Activated CD8-positive, alpha-beta T cell treated with anti-CD3 and anti-CD28 coated beads for 36 hours (primary cell): ENCODE data around the gene CD81. TPM values are rescaled to one million over a fixed set of nuclear protein-coding genes. Genes with fewer than 3 reads are reported as not detected.

Source experiments
- ATAC-seq: fragments of 200-7000 bp; cut with Tn5 transposase; one replicate; pipeline ENCODE4 v1.10.0; 2021; ENCODE audit warnings: mild to moderate bottlenecking, moderate library complexity
- CTCF ChIA-PET: fragments of 350-600 bp; sonication (Branson Sonifier 250); formaldehyde crosslinking; loops from one replicate; lab custom pipeline; 2021; ENCODE audit warnings: antibody characterized with exemption; lab: Charles Lee
- POLR2A ChIA-PET: fragments of 350-600 bp; sonication (Branson Sonifier 250); formaldehyde crosslinking; loops from one replicate; lab custom pipeline; 2021; ENCODE audit warnings: antibody characterized with exemption; lab: Charles Lee
- DNase-seq: peaks from one replicate; pipeline ENCODE4 v3.0.0-alpha.2; 2020
- H3K27ac Mint-ChIP-seq: one replicate; pipeline ENCODE4 v1.8.0; 2021; ENCODE audit warnings: mild to moderate bottlenecking, mixed read lengths
- H3K27me3 Mint-ChIP-seq: one replicate; pipeline ENCODE4 v1.8.0; 2021; ENCODE audit warnings: mixed read lengths
- H3K36me3 Mint-ChIP-seq: one replicate; pipeline ENCODE4 v1.8.0; 2021; ENCODE audit warnings: low read depth, mixed read lengths
- H3K4me1 Mint-ChIP-seq: one replicate; pipeline ENCODE4 v1.8.0; 2021; ENCODE audit warnings: low read depth, mixed read lengths
- H3K4me3 Mint-ChIP-seq: one replicate; pipeline ENCODE4 v1.8.0; 2021; ENCODE audit warnings: mild to moderate bottlenecking, moderate library complexity, mixed read lengths
- H3K9me3 Mint-ChIP-seq: one replicate; pipeline ENCODE4 v1.8.0; 2021; ENCODE audit warnings: mixed read lengths
- intact Hi-C: fragments of 100-400 bp; cut with micrococcal nuclease; formaldehyde crosslinking; loops from one replicate; pipeline ENCODE4 v1.10.0; 2022
- total RNA-seq, 2 experiments: library from RNA; stranded (reverse); gene quantifications; one replicate each; pipeline ENCODE4 v1.2.3, GENCODE V29; 2021
- TF ChIP-seq, protein P1 (sequence below): fragments of 200-600 bp; IDR thresholded peaks from one replicate; pipeline ENCODE4 v1.8.0; 2022; ENCODE audit warnings: antibody characterized with exemption, mild to moderate bottlenecking

CD81 gene
- total RNA-seq, 2 experiments from 2014 or later, result 133 to 138 TPM

GRCh38 chr11:2409126-2409525, 32.0 kb downstream of the CD81 start:
- Mint-ChIP-seq H3K36me3 (no peaks in the 10 kb centered on the region), H3K4me1 (no peaks in the 10 kb centered on the region), H3K27ac (no peak overlapping the region), H3K4me3 (no peak overlapping the region), H3K27me3 (no peaks in the 10 kb centered on the region), H3K9me3 (no peaks in the 10 kb centered on the region)
- intact Hi-C loops, result no loop called here
- DNase-seq (no peak), ATAC-seq (no peak)
- CTCF ChIA-PET, result interaction anchor here (0.8 to 2.4 kb wide), 5 partner anchors 11 to 223 kb away, joined by 3 to 14 read pairs (median 4); no protein-coding TSS in a partner anchor
- POLR2A ChIA-PET, result no interaction called here
- TF ChIP-seq, protein P1, sequence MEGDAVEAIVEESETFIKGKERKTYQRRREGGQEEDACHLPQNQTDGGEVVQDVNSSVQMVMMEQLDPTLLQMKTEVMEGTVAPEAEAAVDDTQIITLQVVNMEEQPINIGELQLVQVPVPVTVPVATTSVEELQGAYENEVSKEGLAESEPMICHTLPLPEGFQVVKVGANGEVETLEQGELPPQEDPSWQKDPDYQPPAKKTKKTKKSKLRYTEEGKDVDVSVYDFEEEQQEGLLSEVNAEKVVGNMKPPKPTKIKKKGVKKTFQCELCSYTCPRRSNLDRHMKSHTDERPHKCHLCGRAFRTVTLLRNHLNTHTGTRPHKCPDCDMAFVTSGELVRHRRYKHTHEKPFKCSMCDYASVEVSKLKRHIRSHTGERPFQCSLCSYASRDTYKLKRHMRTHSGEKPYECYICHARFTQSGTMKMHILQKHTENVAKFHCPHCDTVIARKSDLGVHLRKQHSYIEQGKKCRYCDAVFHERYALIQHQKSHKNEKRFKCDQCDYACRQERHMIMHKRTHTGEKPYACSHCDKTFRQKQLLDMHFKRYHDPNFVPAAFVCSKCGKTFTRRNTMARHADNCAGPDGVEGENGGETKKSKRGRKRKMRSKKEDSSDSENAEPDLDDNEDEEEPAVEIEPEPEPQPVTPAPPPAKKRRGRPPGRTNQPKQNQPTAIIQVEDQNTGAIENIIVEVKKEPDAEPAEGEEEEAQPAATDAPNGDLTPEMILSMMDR, result no peak

- intact Hi-C loops, result no loop called here
- POLR2A ChIA-PET, result no interaction called here
- Mint-ChIP-seq H3K4me1 (no peaks in the 10 kb centered on the region), H3K9me3 (no peaks in the 10 kb centered on the region), H3K4me3 (no peak overlapping the region), H3K27ac (no peak overlapping the region), H3K27me3 (no peaks in the 10 kb centered on the region), H3K36me3 (no peaks in the 10 kb centered on the region)
- TF ChIP-seq, protein P1, result no peak
- ATAC-seq, result no peak
- DNase-seq, result no peak
- CTCF ChIA-PET, result interaction anchor here (0.8 to 2.4 kb wide), 5 partner anchors 10 to 223 kb away, joined by 3 to 14 read pairs (median 4); no protein-coding TSS in a partner anchor
Observed at GRCh38 chr11:2409611-2410468, 32.7 kb downstream of the CD81 start.

GRCh38 chr11:2410616-2411015, 33.5 kb downstream of the CD81 start:
- DNase-seq, result no peak
- intact Hi-C loops, result no loop called here
- Mint-ChIP-seq H3K4me1 (no peaks in the 10 kb centered on the region), H3K36me3 (no peaks in the 10 kb centered on the region), H3K9me3 (no peaks in the 10 kb centered on the region), H3K27ac (no peak overlapping the region), H3K4me3 (no peak overlapping the region), H3K27me3 (no peaks in the 10 kb centered on the region)
- ChIA-PET POLR2A (no interaction called here), CTCF (no interaction called here)
- TF ChIP-seq, protein P1, result no peak
- ATAC-seq, result no peak

DNA sequence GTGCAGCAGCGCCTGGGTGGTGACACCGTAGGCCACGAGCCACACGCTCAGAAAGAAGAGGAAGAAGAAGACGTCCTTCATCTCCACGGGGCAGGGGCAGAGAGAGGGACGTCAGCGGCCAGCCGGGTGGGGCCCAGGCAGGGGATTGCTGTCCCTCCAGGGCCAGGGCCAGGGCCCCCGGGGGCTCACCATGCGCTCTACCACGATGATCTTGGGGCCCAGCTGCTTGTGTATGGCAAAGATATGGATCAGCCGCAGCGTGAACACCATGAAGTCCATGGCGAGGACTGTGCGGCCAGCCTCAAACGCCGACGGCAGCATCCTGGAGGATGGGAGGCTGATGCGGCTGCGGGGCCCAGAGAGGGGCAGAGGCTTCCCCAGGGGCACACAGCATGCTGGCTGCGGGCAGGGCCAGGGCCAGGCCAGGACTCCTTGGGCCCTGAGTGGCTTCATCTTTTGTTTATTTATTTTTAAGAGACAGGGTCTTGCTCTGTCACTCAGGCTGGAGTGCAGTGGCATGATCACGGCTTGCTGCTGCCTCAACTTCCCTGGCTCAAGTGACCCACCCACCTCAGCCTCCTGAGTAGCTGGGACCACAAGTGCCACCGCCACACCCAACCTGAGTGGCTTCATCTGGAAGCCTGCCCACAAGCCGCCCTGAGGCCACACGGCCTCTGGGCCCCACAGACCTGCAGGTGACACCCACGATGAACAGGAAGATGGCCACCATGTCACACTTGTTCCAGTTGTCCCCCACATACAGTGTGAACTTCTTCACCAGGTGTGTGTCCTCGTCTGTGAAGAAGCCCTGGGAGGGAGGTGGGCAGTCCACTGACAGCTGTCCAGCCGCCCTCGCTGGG, 34.6 kb downstream of the CD81 start:
- Mint-ChIP-seq H3K4me3 (no peak overlapping the region), H3K9me3 (no peaks in the 10 kb centered on the region), H3K4me1 (no peaks in the 10 kb centered on the region), H3K27ac (no peak overlapping the region), H3K27me3 (no peaks in the 10 kb centered on the region), H3K36me3 (no peaks in the 10 kb centered on the region)
- ATAC-seq (no peak), DNase-seq (no peak)
- TF ChIP-seq, protein P1, result no peak
- CTCF ChIA-PET, result interaction anchor here (1.3 to 2.4 kb wide), 2 partner anchors 9 to 106 kb away, joined by 3 to 13 read pairs; no protein-coding TSS in a partner anchor
- intact Hi-C loops, result no loop called here
- POLR2A ChIA-PET, result no interaction called here
